SJCRH30 (cell line): ENCODE data around the gene IL36B. TPM values are rescaled to one million over a fixed set of nuclear protein-coding genes. Genes with fewer than 3 reads are reported as not detected.

Experiments
- DNase-seq, 2 experiments: peaks; one replicate each; pipeline ENCODE4 v3.0.0-alpha.2; 2015 to 2020
- H3K27ac ChIP-seq: fragments of 250-450 bp; sonication (Bioruptor Pico); 2 replicates; pipeline ENCODE4 v1.5.1; 2020; ENCODE audit warnings: mild to moderate bottlenecking, moderate library complexity
- H3K27me3 ChIP-seq: fragments of 250-450 bp; sonication (Bioruptor Pico); 2 replicates; pipeline ENCODE4 v1.5.1; 2020; ENCODE audit warnings: mild to moderate bottlenecking, moderate library complexity
- H3K36me3 ChIP-seq: fragments of 250-450 bp; sonication (Bioruptor Pico); 2 replicates; pipeline ENCODE4 v1.5.1; 2020; ENCODE audit warnings: mild to moderate bottlenecking, moderate library complexity
- H3K4me1 ChIP-seq: fragments of 250-450 bp; sonication (Bioruptor Pico); 2 replicates; pipeline ENCODE4 v1.5.1; 2020; ENCODE audit warnings: mild to moderate bottlenecking, moderate library complexity
- H3K4me3 ChIP-seq: fragments of 250-450 bp; sonication (Bioruptor Pico); 2 replicates; pipeline ENCODE4 v1.5.1; 2020; ENCODE audit warnings: mild to moderate bottlenecking, moderate library complexity
- H3K9me3 ChIP-seq: fragments of 250-450 bp; sonication (Bioruptor Pico); replicated peaks from 2 replicates; pipeline ENCODE4 v1.5.1; 2020; ENCODE audit warnings: mild to moderate bottlenecking, moderate library complexity
- total RNA-seq: library from RNA; depleted of rRNA; stranded (reverse); fragments of >200 nt; shearing (Covaris generic); gene quantifications from 2 replicates; pipeline ENCODE4 v1.2.3, GENCODE V29; 2014

Gene IL36B
- total RNA-seq, 1 experiment from 2014 or later = not detected

DNA sequence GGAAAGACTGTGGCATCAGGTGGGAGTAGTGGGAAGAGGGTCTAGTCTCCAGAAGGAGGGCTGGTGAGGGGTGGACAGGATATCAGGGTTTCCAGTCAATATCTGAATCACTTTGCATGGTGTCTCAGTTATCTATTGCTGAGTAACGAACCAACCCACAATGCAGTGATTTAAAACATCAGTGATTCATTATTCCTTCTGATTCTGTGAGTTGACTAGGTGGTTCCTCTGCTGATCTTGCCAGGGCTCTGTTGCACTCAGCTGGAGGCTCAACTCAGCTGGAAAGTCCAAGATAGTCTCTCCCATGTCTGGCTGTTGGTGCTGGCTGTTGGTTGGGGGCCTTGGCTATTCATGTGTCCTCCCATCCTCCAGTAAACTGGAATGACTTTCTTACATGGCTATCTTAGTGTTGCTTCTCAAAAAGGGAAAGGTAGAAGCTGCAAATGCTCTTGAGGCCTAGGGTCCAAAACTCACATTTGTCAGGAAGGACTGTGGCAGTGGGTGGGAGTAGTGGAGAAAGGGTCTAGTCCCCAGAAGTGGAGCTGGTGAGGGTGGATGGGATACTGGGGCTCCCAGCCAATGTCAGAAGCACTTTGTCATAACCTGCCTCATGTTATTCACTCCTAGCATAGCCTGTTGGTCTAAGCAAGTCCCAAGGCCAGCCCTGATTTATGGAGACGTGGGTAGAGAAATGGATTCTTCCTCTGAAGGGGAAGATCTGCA, 29.0 kb upstream of the IL36B start:
- no peaks in the 10 kb centered on the region for H3K27me3 ChIP-seq
- H3K4me3 ChIP-seq = no peak overlapping the region
- H3K9me3 ChIP-seq = no peaks in the 10 kb centered on the region
- DNase-seq = no peak
- H3K36me3 ChIP-seq = no peaks in the 10 kb centered on the region
- H3K27ac ChIP-seq = no peak overlapping the region
- no peaks in the 10 kb centered on the region for H3K4me1 ChIP-seq

DNA sequence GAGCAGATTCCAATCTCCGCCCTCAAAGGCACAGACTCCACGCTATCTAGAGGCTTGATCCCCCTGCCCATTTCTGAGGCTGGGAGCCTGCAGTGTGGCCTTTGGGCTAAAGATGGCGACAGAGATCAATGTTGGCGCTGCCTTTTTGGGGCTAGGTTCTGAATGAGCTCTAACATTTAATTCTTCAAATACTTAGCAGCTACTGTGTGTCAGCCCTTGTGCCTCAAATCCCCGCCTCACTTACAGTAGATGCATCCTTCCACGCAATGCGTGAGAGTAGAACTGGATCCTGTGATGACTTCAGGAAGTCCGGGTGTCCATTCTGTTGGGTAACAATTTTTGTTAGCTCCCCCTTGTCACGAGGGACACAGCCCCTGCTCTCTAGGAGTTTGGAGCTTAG, 27.5 kb upstream of the IL36B start:
- H3K9me3 ChIP-seq = no peaks in the 10 kb centered on the region
- H3K36me3 ChIP-seq = no peaks in the 10 kb centered on the region
- no peak overlapping the region for H3K27ac ChIP-seq
- no peaks in the 10 kb centered on the region for H3K4me1 ChIP-seq
- DNase-seq = peak; percentile 23 to 67
- no peaks in the 10 kb centered on the region for H3K27me3 ChIP-seq
- no peak overlapping the region for H3K4me3 ChIP-seq

DNA sequence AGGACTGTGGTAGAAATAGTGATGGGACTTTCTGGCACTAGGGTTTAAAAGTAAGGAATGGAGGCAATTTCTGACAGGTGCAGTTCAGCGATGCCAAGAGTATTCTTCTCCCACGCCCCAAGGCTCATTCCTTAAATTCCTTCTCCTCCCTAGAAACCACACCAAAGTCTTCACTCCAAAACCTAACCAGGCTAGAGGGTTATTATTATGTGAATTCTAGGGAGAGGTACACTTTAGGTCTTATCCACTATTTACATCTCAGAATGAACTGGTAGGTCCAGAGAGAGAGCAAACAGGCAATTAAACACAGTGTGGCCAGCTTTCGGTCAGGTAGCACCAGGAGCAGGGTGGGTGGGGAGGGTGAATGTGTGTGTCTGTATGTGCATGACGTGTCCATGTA, 26.5 kb upstream of the IL36B start:
- Histone ChIP-seq H3K4me1 (no peaks in the 10 kb centered on the region), H3K4me3 (no peak overlapping the region), H3K36me3 (no peaks in the 10 kb centered on the region), H3K9me3 (no peaks in the 10 kb centered on the region), H3K27ac (no peak overlapping the region), H3K27me3 (no peaks in the 10 kb centered on the region)
- no peak for DNase-seq

DNA sequence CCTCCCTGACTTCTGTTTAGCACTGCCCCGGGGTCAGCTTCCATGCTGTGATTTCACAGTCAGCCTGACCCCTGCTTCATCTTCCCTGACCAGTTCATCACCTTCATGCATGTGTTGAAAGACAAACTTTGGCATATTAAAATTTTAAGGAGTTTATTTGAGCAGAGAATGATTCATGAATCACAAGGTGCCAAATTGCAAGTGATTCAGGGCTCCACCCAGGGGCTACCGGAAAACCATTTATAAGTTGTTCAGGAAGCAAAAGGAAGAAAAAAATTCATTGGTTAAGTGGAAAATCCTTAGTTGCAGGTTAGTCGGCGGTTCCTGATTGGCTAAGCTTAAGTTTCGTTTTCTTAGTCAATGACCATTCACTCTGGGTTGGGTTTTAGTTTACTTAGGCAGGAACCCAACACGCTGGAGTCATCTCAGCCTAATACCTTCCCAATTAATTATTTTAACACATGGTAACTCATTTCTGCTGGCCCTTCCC, 25.7 kb upstream of the IL36B start:
- H3K36me3 ChIP-seq = no peaks in the 10 kb centered on the region
- no peaks in the 10 kb centered on the region for H3K9me3 ChIP-seq
- H3K4me1 ChIP-seq = no peaks in the 10 kb centered on the region
- no peak overlapping the region for H3K27ac ChIP-seq
- no peak for DNase-seq
- H3K4me3 ChIP-seq = no peak overlapping the region
- no peaks in the 10 kb centered on the region for H3K27me3 ChIP-seq

DNA sequence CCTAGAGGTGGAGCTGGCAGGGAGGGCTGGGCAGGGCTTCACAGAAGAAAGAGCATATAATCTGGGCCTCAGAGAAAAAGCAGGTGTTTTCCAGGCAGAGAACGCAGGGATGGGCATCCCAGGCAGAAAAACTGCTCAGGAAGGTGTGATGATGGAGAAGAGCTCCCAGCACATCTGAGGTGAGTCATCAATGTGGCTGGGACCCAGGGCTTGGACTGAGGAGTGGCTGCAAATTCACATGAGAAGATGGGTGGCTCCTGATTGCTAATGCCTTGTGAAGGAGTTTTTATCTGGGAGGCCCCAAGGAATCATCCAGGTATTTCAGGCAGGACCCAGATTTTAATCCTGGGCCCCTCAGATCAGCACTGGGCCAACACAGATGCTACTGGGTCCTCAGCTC, 25.3 kb upstream of the IL36B start:
- no peak overlapping the region for H3K4me3 ChIP-seq
- H3K27ac ChIP-seq = no peak overlapping the region
- no peaks in the 10 kb centered on the region for H3K36me3 ChIP-seq
- H3K9me3 ChIP-seq = no peaks in the 10 kb centered on the region
- DNase-seq = no peak
- no peaks in the 10 kb centered on the region for H3K4me1 ChIP-seq
- H3K27me3 ChIP-seq = no peaks in the 10 kb centered on the region

DNA sequence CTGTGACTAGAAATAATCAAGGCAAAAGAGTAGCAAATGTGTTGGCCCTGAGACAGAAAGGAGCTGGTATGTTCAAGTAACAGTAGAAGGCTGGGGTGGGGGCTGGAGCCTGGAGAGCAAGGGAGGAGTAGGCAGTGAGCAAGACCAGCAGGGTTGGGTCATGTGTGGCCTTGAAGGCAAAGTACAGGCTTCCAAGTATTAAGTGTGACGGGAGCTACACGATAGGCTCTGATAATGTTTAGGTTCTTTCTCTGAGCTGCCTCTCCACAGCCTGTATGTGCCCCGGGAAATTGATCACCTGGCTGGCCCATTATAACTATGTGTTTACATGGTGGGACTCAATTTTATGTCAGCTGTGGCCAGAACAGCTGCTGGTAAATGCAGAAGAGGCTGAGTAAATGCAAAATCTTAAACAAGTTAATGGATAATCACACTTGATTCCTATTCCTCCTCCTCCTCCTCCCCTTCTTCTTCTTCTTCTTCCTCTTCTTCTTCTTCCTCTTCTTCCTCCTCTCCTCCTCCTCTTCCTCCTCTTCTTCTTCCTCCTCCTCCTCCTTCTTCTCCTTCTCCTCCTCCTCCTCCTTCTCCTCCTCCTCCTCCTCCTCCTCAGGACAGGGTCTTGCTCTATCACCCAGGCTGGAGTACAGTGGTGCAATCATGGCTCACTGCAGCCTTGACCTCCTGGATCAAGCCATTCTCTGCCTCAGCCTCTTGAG, 24.4 kb upstream of the IL36B start:
- no peaks in the 10 kb centered on the region for H3K27me3 ChIP-seq
- no peak for DNase-seq
- H3K27ac ChIP-seq = no peak overlapping the region
- H3K36me3 ChIP-seq = no peaks in the 10 kb centered on the region
- no peak overlapping the region for H3K4me3 ChIP-seq
- H3K9me3 ChIP-seq = no peaks in the 10 kb centered on the region
- H3K4me1 ChIP-seq = no peaks in the 10 kb centered on the region

DNA sequence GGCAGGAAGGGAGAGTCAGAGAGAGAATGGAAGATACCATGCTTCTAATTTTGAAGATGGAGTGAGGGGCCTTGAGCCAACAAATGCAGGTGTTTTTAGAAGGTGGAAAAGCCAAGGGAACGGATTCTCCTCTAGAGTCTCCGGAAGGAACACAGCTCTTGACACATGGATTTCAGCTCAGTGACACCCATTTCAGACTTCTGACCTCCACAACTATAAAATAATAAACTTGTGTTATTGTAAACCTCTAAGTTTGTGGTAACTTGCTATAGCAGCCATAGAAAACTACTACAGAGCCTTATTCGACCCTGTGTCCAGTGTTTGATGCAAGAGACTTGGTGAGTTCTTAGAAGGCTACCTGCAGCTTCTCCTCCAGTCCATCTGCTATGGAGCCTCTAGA, 22.9 kb upstream of the IL36B start:
- no peak for DNase-seq
- no peaks in the 10 kb centered on the region for H3K9me3 ChIP-seq

DNA sequence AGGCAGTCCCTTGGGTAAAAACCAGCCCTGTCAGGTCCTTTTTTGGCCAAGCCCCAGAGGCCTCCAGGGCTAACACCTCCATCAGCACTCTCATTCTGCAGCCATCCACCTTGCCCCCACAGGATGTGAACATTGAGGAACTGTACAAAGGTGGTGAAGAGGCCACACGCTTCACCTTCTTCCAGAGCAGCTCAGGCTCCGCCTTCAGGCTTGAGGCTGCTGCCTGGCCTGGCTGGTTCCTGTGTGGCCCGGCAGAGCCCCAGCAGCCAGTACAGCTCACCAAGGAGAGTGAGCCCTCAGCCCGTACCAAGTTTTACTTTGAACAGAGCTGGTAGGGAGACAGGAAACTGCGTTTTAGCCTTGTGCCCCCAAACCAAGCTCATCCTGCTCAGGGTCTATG, 22.4 kb upstream of the IL36B start:
- Histone ChIP-seq H3K4me1 (no peaks in the 10 kb centered on the region), H3K9me3 (no peaks in the 10 kb centered on the region), H3K27me3 (no peaks in the 10 kb centered on the region), H3K36me3 (no peaks in the 10 kb centered on the region), H3K4me3 (no peak overlapping the region), H3K27ac (no peak overlapping the region)
- DNase-seq = no peak

More for the DNA sequence above, 22.9 kb upstream of the IL36B start:
- Histone ChIP-seq H3K27ac (no peak overlapping the region), H3K4me3 (no peak overlapping the region), H3K27me3 (no peaks in the 10 kb centered on the region), H3K4me1 (no peaks in the 10 kb centered on the region), H3K36me3 (no peaks in the 10 kb centered on the region)

DNA sequence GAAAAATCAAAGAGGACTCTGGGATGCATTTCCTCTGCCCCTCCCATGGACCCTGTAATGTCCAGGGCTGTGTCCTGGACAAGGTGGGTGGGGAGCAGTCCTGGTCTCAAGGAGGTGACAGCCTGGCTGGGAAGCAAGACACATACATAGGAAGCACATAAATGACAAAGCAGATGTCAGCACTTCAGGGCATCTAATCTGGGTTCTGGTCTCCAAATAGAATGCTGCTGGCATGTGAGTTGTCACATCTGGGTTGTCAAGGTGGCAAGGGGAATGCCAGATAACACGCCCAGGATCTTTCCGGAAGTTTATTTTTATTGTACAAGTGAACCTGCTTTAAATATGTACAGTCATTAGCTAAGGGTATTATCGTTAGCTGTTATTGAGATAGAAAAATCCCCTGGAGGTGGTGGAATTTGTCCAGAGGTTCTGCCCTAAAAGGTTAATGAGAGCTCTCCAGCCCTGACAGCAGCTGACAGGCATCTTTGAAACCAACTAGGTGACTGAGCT, 20.7 kb upstream of the IL36B start:
- no peak overlapping the region for H3K27ac ChIP-seq
- H3K4me3 ChIP-seq = no peak overlapping the region
- no peaks in the 10 kb centered on the region for H3K9me3 ChIP-seq
- H3K36me3 ChIP-seq = no peaks in the 10 kb centered on the region
- no peak for DNase-seq
- no peaks in the 10 kb centered on the region for H3K27me3 ChIP-seq
- H3K4me1 ChIP-seq = no peaks in the 10 kb centered on the region

DNA sequence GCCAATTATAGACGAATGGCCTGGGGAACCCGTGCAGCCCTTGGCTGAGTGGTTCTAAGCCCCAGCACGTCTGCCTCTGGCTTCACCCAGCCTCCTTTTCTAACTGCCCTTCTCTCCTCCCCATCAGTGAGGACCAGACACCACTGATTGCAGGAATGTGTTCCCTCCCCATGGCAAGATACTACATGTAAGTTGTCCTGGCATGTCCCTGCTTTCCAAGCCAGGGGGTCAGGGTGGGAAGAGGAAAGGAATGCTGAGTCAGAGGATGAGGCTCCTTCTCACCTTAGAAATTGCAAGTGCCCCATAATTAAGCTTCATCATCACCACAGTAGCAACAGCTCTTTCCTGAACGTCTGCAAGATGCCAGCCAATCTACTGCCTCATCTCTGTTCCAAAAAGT, 19.9 kb upstream of the IL36B start:
- H3K4me3 ChIP-seq = no peak overlapping the region
- H3K27ac ChIP-seq = no peak overlapping the region
- H3K36me3 ChIP-seq = no peaks in the 10 kb centered on the region
- no peaks in the 10 kb centered on the region for H3K4me1 ChIP-seq
- DNase-seq = no peak
- no peaks in the 10 kb centered on the region for H3K9me3 ChIP-seq
- H3K27me3 ChIP-seq = no peaks in the 10 kb centered on the region

DNA sequence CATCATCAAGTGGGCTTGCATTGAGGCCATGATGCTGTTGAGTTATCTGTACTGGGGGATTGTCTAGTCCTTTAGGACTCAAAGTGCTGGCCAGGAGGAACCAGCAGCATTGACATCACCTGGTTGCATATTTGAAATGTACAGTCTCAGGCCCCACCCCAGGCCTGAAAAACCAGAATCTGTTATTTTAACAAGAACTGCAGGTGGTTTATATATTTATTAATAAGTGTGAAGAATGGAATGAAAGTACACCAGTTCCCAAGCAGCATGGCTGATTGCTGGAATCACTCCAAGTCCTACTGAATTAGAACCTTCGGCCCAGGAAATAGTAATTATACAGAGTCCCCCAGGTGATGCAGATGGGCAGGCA, 17.9 kb upstream of the IL36B start:
- Histone ChIP-seq H3K27ac (no peak overlapping the region), H3K9me3 (no peaks in the 10 kb centered on the region), H3K4me3 (no peak overlapping the region), H3K27me3 (no peaks in the 10 kb centered on the region), H3K36me3 (no peaks in the 10 kb centered on the region), H3K4me1 (no peaks in the 10 kb centered on the region)
- DNase-seq = no peak

DNA sequence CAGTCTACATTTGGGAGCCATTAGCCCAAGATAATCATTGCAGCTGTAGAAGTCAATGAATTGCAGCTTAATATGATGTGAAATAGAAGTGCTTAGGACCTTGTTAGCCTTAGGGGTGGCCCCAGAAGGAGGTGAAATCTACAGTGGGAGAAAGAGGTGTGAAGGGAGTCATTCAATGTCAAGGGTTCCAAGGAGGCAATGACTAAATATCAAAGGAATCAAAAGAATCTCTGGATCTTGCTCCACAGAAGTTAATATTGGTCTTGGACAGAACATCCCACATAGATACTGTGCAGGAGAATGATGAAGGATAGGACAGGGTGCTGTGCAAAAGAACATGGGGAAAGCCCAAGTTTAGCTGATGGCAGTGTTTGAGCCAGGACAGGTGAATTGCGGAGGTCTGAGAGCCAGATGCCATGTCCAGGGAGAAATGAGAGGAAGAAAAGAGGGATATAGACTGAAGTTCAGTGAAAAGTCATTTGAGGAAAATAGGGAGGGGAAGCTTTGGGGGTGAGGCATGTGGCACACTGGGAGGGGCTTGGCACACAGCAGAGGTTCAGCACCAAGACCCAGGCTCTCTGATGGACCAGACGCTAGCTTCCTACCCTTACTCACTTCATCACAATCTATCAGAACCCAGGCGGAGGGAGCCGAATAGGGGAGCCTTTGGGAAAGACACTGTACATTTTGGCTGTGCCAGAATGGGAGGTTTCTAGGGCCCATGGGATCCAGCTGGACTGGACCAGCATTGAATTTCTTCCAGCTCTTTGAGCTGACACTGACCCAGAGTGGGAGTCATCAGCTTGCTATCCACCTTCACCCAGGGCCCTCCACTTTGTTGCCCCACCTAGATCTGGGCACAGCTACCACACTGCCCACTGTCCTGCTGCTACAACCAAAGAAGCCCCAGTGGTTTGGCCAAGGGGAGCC, 17.3 kb upstream of the IL36B start:
- H3K9me3 ChIP-seq = no peaks in the 10 kb centered on the region
- H3K36me3 ChIP-seq = no peaks in the 10 kb centered on the region
- no peak overlapping the region for H3K27ac ChIP-seq
- no peak for DNase-seq
- H3K4me3 ChIP-seq = no peak overlapping the region
- no peaks in the 10 kb centered on the region for H3K27me3 ChIP-seq
- H3K4me1 ChIP-seq = no peaks in the 10 kb centered on the region

DNA sequence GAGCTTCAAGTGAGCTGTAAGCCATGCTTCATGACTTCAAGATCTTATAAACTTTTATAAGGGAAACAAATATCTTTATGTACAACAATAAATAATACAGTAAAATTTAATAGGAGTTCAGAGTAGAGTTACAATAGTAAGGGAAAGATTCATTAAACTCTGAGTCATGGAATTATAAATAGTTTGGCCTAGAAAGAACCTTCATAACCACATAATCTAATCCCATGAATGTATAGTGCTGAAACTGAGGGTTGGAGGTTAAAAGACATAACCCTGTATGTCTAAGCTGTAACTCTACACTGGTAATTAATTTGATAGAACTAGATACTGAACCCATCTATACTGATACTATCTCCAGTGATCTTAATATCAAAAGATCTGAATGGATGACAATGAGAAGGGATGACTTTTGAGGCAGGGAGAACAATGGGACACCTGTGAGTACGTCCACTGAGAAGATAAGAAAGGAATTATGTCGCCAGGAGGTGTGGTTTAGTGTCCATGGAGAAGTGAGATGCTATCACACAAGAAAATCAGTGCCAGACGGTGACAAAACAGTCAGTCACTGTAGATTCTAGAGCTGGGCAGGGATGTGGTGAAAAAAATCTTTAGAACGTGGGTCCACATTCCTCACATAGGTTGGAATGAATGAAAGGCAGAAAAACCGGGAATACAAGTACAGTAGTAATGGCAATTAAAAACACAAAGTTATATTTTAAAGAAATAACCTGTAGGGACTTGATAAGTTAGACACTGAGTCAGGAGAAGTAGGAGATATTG, 16.2 kb upstream of the IL36B start:
- no peaks in the 10 kb centered on the region for H3K4me1 ChIP-seq
- no peaks in the 10 kb centered on the region for H3K9me3 ChIP-seq
- no peaks in the 10 kb centered on the region for H3K27me3 ChIP-seq
- H3K4me3 ChIP-seq = no peak overlapping the region
- no peak for DNase-seq
- no peaks in the 10 kb centered on the region for H3K36me3 ChIP-seq
- H3K27ac ChIP-seq = no peak overlapping the region

DNA sequence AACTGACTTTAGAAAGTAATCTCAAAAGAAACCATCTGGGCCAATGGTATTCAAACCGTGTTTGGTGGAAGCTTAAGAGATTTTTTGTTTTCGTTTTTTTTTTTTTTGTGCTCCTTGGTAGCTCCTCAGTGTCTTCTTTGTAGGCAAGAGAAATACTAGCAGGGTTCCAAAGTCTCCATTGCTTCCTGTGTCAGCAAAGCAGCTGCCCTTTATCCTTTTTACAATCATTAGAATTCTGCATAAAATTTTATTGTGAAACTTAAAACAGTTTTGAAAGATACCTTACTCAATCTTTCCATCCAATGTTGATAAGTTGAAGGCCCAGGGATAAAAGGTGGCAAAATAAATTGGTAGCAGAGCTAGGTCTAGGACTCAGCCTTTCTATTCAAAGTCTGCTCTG, 15.6 kb upstream of the IL36B start:
- H3K27me3 ChIP-seq = no peaks in the 10 kb centered on the region
- H3K36me3 ChIP-seq = no peaks in the 10 kb centered on the region
- H3K27ac ChIP-seq = no peak overlapping the region
- H3K4me3 ChIP-seq = no peak overlapping the region
- H3K4me1 ChIP-seq = no peaks in the 10 kb centered on the region
- no peaks in the 10 kb centered on the region for H3K9me3 ChIP-seq
- DNase-seq = no peak
